Measurements from ENCODE around the gene CNTN2. TPM values are rescaled to one million over a fixed set of nuclear protein-coding genes. Genes with fewer than 3 reads are reported as not detected.

Gene CNTN2
- total and polyA plus RNA-seq, 2 of the 4 experiments (the other 2 are of a cell fraction) = not detected

DNA sequence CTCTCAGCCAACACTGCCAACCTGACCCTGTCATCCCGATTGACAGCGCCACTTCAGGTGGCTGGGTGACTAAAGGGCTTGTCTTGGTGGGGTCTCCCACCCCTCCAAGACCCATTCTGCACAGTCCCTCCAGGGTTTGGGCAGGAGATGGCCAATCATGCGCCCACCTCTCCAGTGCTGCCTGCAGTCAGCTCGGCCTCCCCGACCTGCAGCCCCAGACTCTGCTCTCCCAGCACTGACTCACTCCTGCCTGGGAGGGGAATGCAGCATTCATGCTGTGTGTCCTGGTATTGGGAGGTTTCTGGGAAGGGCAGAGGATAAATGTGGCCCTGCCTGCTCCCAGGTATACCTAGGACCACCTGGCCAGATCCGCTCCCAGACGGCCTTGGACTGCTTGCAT, 31.5 kb downstream of the CNTN2 start:
- no peak overlapping the region for H4K91ac ChIP-seq (ENCODE audit: insufficient read depth, low read depth, low read length)
- no peak overlapping the region for H3K4me3 ChIP-seq (ENCODE audit: insufficient read depth, low read depth, low read length)
- H3K36me3 ChIP-seq (ENCODE audit: control insufficient read depth, insufficient read depth, low read length) = no peaks in the 10 kb centered on the region
- no peak overlapping the region for H3K4me2 ChIP-seq (ENCODE audit: low read depth, low read length)
- no peak overlapping the region for H3K56ac ChIP-seq (ENCODE audit: extremely low read depth, insufficient read depth, low read length)
- H2AFZ ChIP-seq (replicated peaks; ENCODE audit: low read length, poor library complexity) = no peak overlapping the region
- H4K8ac ChIP-seq (ENCODE audit: low read depth in 2 of 2, low read length in 2 of 2) = no peak overlapping the region
- TF ChIP-seq CEBPB (IDR thresholded peaks at IDR 0.05; ENCODE audit: low read depth, low read length) (no peak), CHD1 (IDR thresholded peaks at IDR 0.05; ENCODE audit: low read depth, low read length) (no peak), MAZ (IDR thresholded peaks at IDR 0.05; ENCODE audit: borderline replicate concordance, low read depth, low read length) (no peak)
- no peak overlapping the region for H3K27ac ChIP-seq (ENCODE audit: insufficient read depth, low read length)
- no peak overlapping the region for H4K5ac ChIP-seq (ENCODE audit: low read depth, low read length)
- no peak overlapping the region for H2BK120ac ChIP-seq (ENCODE audit: low read depth, low read length)
- no peak for ATAC-seq (ENCODE audit: low read depth)
- no peaks in the 10 kb centered on the region for H3K79me1 ChIP-seq (ENCODE audit: low read depth in 1 of 2, low read length in 2 of 2)
- no CpG with 5 or more reads among the region's 7 CpGs for WGBS, 2 experiments (ENCODE audit: extremely low coverage in 2 of 2, insufficient read length in 1 of 2)
- no peak overlapping the region for H2AK9ac ChIP-seq (replicated peaks; ENCODE audit: low read depth, low read length, poor library complexity)
- ChIA-PET POLR2A (ENCODE audit: unreplicated experiment) (no interaction called here), CTCF (interaction anchor here (1.6 kb wide), 1 partner anchor 13 kb away, joined by 7 read pairs; no protein-coding TSS in a partner anchor)
- dilution Hi-C loops (cut with HindIII; ENCODE audit: low sequenced_read_pairs, unreplicated experiment) (no loop called here), in situ Hi-C loops (cut with MboI; ENCODE audit: low sequenced_read_pairs) (no loop called here), intact Hi-C loops (cut with micrococcal nuclease) (no loop called here)
- H4K20me1 ChIP-seq (ENCODE audit: insufficient read depth, low read length) = no peaks in the 10 kb centered on the region
- no peaks in the 10 kb centered on the region; the same call in none of the 2 replicates for H3K27me3 ChIP-seq (ENCODE audit: control insufficient read depth, insufficient read depth, low read length)
- H3K4me1 ChIP-seq (ENCODE audit: control insufficient read depth, insufficient read depth, low read length) = no peaks in the 10 kb centered on the region; the same call in 1 of the 2 replicates
- H2AK5ac ChIP-seq (ENCODE audit: low read depth, low read length) = no peak overlapping the region
- no peak overlapping the region for H3K23ac ChIP-seq (ENCODE audit: low read depth, low read length)
- no peaks in the 10 kb centered on the region for H3K9me3 ChIP-seq (ENCODE audit: control insufficient read depth, insufficient read depth, low read length)
- peak; percentile 7 for DNase-seq
- no peaks in the 10 kb centered on the region; the same call in 1 of the 2 replicates for H3K9me1 ChIP-seq (ENCODE audit: insufficient read depth, low read length)
- H2BK20ac ChIP-seq (ENCODE audit: low read depth, low read length) = no peak overlapping the region
- no peak overlapping the region for H3K18ac ChIP-seq (ENCODE audit: low read depth, low read length)
- H3K14ac ChIP-seq (replicated peaks; ENCODE audit: low read depth, low read length) = no peak overlapping the region
- no TSS peak for BruUV-seq (replicated peaks)
- H3K9ac ChIP-seq (ENCODE audit: low read depth, low read length) = no peak overlapping the region
- H3K4ac ChIP-seq (ENCODE audit: low read depth, low read length) = no peak overlapping the region
- H2BK15ac ChIP-seq (ENCODE audit: low read depth, low read length) = no peak overlapping the region
- no peak overlapping the region for H2BK5ac ChIP-seq (ENCODE audit: low read depth, low read length, poor library complexity, severe bottlenecking)
